Erythroblast (primary cell): ENCODE results near the gene STIM1.

Experiments
- GATA1 ChIP-seq: IDR thresholded peaks from 2 replicates; pipeline ENCODE4 v1.6.1; 2011; ENCODE audit warnings: low read depth, mild to moderate bottlenecking, control low read depth, low read length, moderate library complexity
- POLR2A ChIP-seq: IDR thresholded peaks from 2 replicates; pipeline ENCODE4 v1.6.1; 2011; ENCODE audit warnings: mild to moderate bottlenecking, low read length

- TF ChIP-seq POLR2A (no peak), GATA1 (no peak)
These were observed 101.3 kb downstream of the STIM1 start for GRCh38 chr11:3956748-3957147.
